DND-41 (cell line): Measurements from ENCODE around the gene DNAJC6.

Experiments used
- CTCF ChIP-seq: IDR thresholded peaks from 2 replicates; pipeline ENCODE4 v1.5.1; 2012; ENCODE audit warnings: borderline replicate concordance, low read length, moderate library complexity, mild to moderate bottlenecking; ENCODE audit not compliant: poor library complexity, severe bottlenecking; ENCODE audit errors: extremely low read depth
- EZH2 ChIP-seq: IDR thresholded peaks from 3 replicates; pipeline ENCODE4 v1.6.1; 2012; ENCODE audit warnings: borderline replicate concordance, low read depth, mild to moderate bottlenecking, moderate library complexity, low read length, inconsistent platforms; ENCODE audit not compliant: severe bottlenecking

GRCh38 chr1:65362545-65362944 lies 53.2 kb downstream of the DNAJC6 start:
- TF ChIP-seq CTCF, result no peak
- no peak for TF ChIP-seq EZH2
